Loucy (cell line): Measurements from ENCODE around the gene ROR1.

Experiments used
- H2AFZ ChIP-seq: fragments of 200-600 bp; sonication (generic); 2 replicates; pipeline ENCODE4 v1.6.0; 2016; ENCODE audit warnings: antibody characterized with exemption, mild to moderate bottlenecking, low read length, moderate library complexity
- H3F3A ChIP-seq: fragments of 200-600 bp; 2 replicates; pipeline ENCODE4 v1.6.0; 2016; ENCODE audit warnings: antibody characterized with exemption, low read depth, mild to moderate bottlenecking
- H3K27me3 ChIP-seq: fragments of 200-600 bp; sonication (generic); 2 replicates; pipeline ENCODE4 v1.6.1; 2014; ENCODE audit warnings: low read length, mild to moderate bottlenecking; ENCODE audit not compliant: insufficient read depth, poor library complexity, severe bottlenecking
- H3K36me3 ChIP-seq: fragments of 200-600 bp; sonication (generic); 2 replicates; pipeline ENCODE4 v1.6.1; 2016; ENCODE audit warnings: low read length; ENCODE audit not compliant: insufficient read depth
- H3K4me1 ChIP-seq: fragments of 200-600 bp; sonication (generic); 2 replicates; pipeline ENCODE4 v1.5.1; 2014; ENCODE audit warnings: low read length, mild to moderate bottlenecking; ENCODE audit not compliant: insufficient read depth, poor library complexity, severe bottlenecking
- H3K4me2 ChIP-seq: fragments of 200-600 bp; sonication (generic); 2 replicates; pipeline ENCODE4 v1.6.0; 2014; ENCODE audit warnings: antibody characterized with exemption, low read length, low read depth, mild to moderate bottlenecking; ENCODE audit not compliant: poor library complexity, severe bottlenecking
- H3K4me3 ChIP-seq: fragments of 200-600 bp; sonication (generic); 2 replicates; pipeline ENCODE4 v1.5.1; 2014; ENCODE audit warnings: low read length, mild to moderate bottlenecking, mixed read lengths; ENCODE audit not compliant: poor library complexity, severe bottlenecking
- H3K79me2 ChIP-seq: fragments of 200-600 bp; sonication (generic); 2 replicates; pipeline ENCODE4 v1.6.1; 2014; ENCODE audit warnings: low read length; ENCODE audit not compliant: insufficient read depth
- H3K9ac ChIP-seq: fragments of 200-600 bp; sonication (generic); 2 replicates; pipeline ENCODE4 v1.6.0; 2014; ENCODE audit warnings: mild to moderate bottlenecking, low read depth, low read length, moderate library complexity; ENCODE audit not compliant: poor library complexity, severe bottlenecking
- H3K9me2 ChIP-seq: fragments of 200-600 bp; sonication (generic); replicated peaks from 2 replicates; pipeline ENCODE4 v1.6.1; 2016; ENCODE audit warnings: low read depth, low read length, mixed read lengths
- H3K9me3 ChIP-seq: fragments of 200-600 bp; sonication (generic); 2 replicates; pipeline ENCODE4 v1.6.1; 2014; ENCODE audit warnings: mild to moderate bottlenecking, antibody characterized with exemption, low read length, low read depth; ENCODE audit not compliant: insufficient read depth
- H4K20me1 ChIP-seq: fragments of 200-600 bp; sonication (generic); 2 replicates; pipeline ENCODE4 v1.6.0; 2014; ENCODE audit warnings: antibody characterized with exemption, low read length, mild to moderate bottlenecking; ENCODE audit not compliant: insufficient read depth, poor library complexity, severe bottlenecking
- EZH2phosphoT487 ChIP-seq: fragments of 200-600 bp; IDR thresholded peaks from 2 replicates; pipeline ENCODE4 v1.6.1; 2018; ENCODE audit warnings: antibody characterized with exemption, mild to moderate bottlenecking, moderate library complexity, borderline replicate concordance
- TF ChIP-seq, protein P1 (sequence below): fragments of 200-600 bp; sonication (generic); conservative IDR thresholded peaks from 2 replicates; pipeline ENCODE4 v1.5.1; 2014; ENCODE audit warnings: mild to moderate bottlenecking, antibody characterized with exemption, low read length

Gene ROR1

DNA sequence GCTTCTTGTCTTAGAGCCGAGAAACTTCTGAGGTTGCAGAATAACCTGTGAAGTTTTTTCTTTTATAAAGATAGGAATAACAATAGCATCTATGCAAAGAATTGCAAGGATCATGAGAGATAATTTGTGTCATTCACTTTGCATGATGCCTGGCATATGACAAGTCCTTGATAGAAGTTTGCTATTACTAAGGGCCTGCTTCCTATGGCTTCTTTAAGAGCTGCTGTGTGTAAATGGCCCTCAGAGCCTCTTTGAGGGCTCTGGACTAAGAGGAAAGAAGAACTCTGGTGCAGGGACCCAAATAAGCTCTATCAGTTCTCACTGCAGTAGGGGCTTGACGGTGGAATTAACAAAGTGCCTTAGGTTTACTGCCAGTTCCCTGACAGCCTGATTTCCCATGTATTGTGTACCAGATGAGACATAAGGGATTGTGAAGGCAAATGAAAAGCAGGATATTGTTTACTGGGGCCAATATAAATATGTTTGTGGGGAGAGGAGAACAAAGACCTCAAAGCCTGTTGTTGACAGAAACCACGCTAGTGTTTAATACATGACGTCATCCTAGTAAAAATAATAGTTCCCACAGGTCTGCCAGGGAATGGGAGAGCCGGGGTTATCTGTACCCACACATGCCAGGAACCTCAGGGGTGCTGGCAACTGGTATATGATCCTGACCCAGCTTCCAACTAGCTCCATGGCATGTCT lies 298.4 kb downstream of the ROR1 start:
- no peaks in the 10 kb centered on the region for H3K27me3 ChIP-seq
- H3K4me2 ChIP-seq: no peak overlapping the region
- H3K9ac ChIP-seq: no peak overlapping the region
- no peak overlapping the region for H3K4me3 ChIP-seq
- H3K9me3 ChIP-seq: no peaks in the 10 kb centered on the region
- no peaks in the 10 kb centered on the region for H3K9me2 ChIP-seq
- TF ChIP-seq, protein P1, sequence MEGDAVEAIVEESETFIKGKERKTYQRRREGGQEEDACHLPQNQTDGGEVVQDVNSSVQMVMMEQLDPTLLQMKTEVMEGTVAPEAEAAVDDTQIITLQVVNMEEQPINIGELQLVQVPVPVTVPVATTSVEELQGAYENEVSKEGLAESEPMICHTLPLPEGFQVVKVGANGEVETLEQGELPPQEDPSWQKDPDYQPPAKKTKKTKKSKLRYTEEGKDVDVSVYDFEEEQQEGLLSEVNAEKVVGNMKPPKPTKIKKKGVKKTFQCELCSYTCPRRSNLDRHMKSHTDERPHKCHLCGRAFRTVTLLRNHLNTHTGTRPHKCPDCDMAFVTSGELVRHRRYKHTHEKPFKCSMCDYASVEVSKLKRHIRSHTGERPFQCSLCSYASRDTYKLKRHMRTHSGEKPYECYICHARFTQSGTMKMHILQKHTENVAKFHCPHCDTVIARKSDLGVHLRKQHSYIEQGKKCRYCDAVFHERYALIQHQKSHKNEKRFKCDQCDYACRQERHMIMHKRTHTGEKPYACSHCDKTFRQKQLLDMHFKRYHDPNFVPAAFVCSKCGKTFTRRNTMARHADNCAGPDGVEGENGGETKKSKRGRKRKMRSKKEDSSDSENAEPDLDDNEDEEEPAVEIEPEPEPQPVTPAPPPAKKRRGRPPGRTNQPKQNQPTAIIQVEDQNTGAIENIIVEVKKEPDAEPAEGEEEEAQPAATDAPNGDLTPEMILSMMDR: no peak
- no peak for TF ChIP-seq EZH2phosphoT487
- H2AFZ ChIP-seq: no peak overlapping the region
- H4K20me1 ChIP-seq: no peaks in the 10 kb centered on the region
- no peaks in the 10 kb centered on the region for H3F3A ChIP-seq
- H3K79me2 ChIP-seq: no peaks in the 10 kb centered on the region
- peaks cover 9% of the 10 kb centered on the region for H3K4me1 ChIP-seq
- no peaks in the 10 kb centered on the region for H3K36me3 ChIP-seq

DNA sequence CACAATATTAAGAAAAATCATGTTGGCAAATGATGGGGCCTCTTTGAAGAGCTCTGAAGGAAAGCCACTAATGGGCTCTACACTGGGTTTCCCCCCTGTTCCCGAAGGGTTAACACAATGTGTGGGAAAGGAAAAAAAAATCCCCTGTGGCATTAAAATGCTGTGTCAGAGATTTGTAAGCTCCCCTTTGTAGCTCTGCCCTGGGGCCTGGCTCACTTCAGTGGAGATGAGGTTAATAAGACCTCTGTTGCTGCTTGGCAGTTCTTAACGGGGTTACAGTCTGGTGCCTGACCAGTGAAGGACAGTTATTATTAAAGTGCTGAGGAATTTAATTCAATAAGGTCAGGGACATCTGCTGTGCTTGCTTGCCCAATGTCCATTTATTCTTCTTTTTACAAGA lies 299.9 kb downstream of the ROR1 start:
- no peak overlapping the region for H3K9ac ChIP-seq
- no peaks in the 10 kb centered on the region for H3K36me3 ChIP-seq
- peaks cover 9% of the 10 kb centered on the region for H3K4me1 ChIP-seq
- TF ChIP-seq, protein P1: no peak
- no peak for TF ChIP-seq EZH2phosphoT487
- H3K4me2 ChIP-seq: no peak overlapping the region
- H3K79me2 ChIP-seq: no peaks in the 10 kb centered on the region
- no peaks in the 10 kb centered on the region for H3F3A ChIP-seq
- no peaks in the 10 kb centered on the region for H3K27me3 ChIP-seq
- no peaks in the 10 kb centered on the region for H3K9me2 ChIP-seq
- no peak overlapping the region for H2AFZ ChIP-seq
- no peak overlapping the region for H3K4me3 ChIP-seq
- H4K20me1 ChIP-seq: no peaks in the 10 kb centered on the region
- no peaks in the 10 kb centered on the region for H3K9me3 ChIP-seq

DNA sequence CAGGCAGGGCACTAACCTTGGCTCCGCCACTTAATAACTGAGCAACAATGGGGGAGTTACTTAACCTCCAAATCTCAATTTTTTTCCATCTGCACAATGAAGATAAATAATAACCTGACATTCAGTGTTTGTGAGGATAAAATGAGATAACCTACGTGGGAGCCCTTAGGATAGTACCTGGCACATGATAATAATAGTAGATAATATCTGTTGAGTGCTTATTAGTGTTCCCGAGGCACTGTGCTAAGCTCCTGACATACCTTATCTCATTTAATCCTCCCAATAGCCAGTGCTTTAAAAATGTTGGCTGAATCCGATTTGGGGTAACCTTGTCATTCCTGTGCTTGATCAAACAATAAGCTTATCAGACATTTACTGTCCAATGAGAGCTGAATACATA lies 300.9 kb downstream of the ROR1 start:
- Histone ChIP-seq H3K27me3 (no peaks in the 10 kb centered on the region), H3K79me2 (no peaks in the 10 kb centered on the region), H3K4me1 (peaks cover 9% of the 10 kb centered on the region), H2AFZ (no peak overlapping the region), H3K9ac (no peak overlapping the region), H3K36me3 (no peaks in the 10 kb centered on the region), H3K9me3 (no peaks in the 10 kb centered on the region), H3F3A (no peaks in the 10 kb centered on the region), H3K9me2 (no peaks in the 10 kb centered on the region), H4K20me1 (no peaks in the 10 kb centered on the region), H3K4me2 (no peak overlapping the region), H3K4me3 (no peak overlapping the region)
- TF ChIP-seq, protein P1: no peak
- TF ChIP-seq EZH2phosphoT487: no peak
